Measurements from ENCODE around the gene ZNF668. TPM values are rescaled to one million over a fixed set of nuclear protein-coding genes. Genes with fewer than 3 reads are reported as not detected.
A peak's percentile ranks its signal among the peaks of the same experiment; 100 is the strongest.

ZNF668 gene
- total and polyA plus RNA-seq, 2 experiments from 2014 or later: 6.2 to 13.1 TPM

DNA sequence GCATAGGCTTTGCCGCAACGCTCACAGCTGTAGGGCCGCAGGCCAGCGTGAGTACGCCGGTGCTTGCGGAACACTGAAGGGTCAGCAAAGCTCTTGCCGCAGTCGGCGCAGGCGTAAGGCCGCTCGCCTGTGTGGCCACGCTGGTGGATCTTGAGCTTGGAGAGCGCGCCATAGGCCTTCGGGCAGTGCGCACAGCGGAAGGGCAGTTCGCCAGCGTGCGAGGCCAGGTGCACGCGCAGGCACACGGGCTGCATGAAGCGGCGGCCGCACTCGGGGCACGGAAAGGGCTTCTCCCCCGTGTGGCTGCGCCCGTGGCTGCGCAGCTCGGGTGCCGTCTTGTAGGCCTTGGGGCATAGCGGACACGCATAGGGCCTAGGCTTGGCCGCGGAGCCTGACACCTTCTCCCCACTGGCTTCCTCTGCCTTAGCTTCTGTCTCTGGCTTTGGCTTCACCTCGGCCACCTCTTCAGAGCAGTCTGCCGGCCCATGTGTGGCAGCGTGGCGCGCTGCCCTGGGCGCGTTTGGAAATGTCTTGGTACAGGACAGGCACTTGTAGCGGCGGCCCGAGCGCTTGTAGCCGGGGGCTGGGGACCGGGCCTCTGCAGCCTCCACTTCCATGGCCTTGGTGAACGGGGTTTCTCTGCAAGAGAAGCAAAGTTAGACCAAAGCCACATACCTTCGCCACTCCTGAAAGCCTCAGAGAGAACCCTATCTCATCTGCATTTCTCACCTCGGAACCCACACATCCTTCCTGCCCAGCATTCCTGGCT, 10.0 kb downstream of the ZNF668 start (continued):
- TF ChIP-seq, protein P1, sequence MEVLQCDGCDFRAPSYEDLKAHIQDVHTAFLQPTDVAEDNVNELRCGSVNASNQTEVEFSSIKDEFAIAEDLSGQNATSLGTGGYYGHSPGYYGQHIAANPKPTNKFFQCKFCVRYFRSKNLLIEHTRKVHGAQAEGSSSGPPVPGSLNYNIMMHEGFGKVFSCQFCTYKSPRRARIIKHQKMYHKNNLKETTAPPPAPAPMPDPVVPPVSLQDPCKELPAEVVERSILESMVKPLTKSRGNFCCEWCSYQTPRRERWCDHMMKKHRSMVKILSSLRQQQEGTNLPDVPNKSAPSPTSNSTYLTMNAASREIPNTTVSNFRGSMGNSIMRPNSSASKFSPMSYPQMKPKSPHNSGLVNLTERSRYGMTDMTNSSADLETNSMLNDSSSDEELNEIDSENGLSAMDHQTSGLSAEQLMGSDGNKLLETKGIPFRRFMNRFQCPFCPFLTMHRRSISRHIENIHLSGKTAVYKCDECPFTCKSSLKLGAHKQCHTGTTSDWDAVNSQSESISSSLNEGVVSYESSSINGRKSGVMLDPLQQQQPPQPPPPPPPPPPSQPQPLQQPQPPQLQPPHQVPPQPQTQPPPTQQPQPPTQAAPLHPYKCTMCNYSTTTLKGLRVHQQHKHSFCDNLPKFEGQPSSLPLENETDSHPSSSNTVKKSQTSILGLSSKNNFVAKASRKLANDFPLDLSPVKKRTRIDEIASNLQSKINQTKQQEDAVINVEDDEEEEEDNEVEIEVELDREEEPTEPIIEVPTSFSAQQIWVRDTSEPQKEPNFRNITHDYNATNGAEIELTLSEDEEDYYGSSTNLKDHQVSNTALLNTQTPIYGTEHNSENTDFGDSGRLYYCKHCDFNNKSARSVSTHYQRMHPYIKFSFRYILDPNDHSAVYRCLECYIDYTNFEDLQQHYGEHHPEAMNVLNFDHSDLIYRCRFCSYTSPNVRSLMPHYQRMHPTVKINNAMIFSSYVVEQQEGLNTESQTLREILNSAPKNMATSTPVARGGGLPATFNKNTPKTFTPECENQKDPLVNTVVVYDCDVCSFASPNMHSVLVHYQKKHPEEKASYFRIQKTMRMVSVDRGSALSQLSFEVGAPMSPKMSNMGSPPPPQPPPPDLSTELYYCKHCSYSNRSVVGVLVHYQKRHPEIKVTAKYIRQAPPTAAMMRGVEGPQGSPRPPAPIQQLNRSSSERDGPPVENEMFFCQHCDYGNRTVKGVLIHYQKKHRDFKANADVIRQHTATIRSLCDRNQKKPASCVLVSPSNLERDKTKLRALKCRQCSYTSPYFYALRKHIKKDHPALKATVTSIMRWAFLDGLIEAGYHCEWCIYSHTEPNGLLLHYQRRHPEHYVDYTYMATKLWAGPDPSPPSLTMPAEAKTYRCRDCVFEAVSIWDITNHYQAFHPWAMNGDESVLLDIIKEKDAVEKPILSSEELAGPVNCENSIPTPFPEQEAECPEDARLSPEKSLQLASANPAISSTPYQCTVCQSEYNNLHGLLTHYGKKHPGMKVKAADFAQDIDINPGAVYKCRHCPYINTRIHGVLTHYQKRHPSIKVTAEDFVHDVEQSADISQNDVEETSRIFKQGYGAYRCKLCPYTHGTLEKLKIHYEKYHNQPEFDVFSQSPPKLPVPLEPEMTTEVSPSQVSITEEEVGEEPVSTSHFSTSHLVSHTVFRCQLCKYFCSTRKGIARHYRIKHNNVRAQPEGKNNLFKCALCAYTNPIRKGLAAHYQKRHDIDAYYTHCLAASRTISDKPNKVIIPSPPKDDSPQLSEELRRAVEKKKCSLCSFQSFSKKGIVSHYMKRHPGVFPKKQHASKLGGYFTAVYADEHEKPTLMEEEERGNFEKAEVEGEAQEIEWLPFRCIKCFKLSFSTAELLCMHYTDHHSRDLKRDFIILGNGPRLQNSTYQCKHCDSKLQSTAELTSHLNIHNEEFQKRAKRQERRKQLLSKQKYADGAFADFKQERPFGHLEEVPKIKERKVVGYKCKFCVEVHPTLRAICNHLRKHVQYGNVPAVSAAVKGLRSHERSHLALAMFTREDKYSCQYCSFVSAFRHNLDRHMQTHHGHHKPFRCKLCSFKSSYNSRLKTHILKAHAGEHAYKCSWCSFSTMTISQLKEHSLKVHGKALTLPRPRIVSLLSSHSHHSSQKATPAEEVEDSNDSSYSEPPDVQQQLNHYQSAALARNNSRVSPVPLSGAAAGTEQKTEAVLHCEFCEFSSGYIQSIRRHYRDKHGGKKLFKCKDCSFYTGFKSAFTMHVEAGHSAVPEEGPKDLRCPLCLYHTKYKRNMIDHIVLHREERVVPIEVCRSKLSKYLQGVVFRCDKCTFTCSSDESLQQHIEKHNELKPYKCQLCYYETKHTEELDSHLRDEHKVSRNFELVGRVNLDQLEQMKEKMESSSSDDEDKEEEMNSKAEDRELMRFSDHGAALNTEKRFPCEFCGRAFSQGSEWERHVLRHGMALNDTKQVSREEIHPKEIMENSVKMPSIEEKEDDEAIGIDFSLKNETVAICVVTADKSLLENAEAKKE (CRISPR knock-in tag; IDR thresholded peaks at IDR 0.05): no peak
- no peak for TF ChIP-seq ZNF331 (CRISPR knock-in tag; IDR thresholded peaks at IDR 0.05; ENCODE audit: low read depth)
- no peak for TF ChIP-seq JUNB (IDR thresholded peaks at IDR 0.05; ENCODE audit: unreplicated experiment)
- TF ChIP-seq ZNF114 (CRISPR knock-in tag; IDR thresholded peaks at IDR 0.05): no peak
- TF ChIP-seq NANOG (IDR thresholded peaks at IDR 0.05; ENCODE audit: borderline replicate concordance): no peak
- no peak for TF ChIP-seq EZH2phosphoT487 (IDR thresholded peaks at IDR 0.05; ENCODE audit: unreplicated experiment)
- TF ChIP-seq, protein P2, sequence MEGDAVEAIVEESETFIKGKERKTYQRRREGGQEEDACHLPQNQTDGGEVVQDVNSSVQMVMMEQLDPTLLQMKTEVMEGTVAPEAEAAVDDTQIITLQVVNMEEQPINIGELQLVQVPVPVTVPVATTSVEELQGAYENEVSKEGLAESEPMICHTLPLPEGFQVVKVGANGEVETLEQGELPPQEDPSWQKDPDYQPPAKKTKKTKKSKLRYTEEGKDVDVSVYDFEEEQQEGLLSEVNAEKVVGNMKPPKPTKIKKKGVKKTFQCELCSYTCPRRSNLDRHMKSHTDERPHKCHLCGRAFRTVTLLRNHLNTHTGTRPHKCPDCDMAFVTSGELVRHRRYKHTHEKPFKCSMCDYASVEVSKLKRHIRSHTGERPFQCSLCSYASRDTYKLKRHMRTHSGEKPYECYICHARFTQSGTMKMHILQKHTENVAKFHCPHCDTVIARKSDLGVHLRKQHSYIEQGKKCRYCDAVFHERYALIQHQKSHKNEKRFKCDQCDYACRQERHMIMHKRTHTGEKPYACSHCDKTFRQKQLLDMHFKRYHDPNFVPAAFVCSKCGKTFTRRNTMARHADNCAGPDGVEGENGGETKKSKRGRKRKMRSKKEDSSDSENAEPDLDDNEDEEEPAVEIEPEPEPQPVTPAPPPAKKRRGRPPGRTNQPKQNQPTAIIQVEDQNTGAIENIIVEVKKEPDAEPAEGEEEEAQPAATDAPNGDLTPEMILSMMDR (conservative IDR thresholded peaks at IDR 0.05; ENCODE audit: low read depth in 2 of 2): no peak

DNA sequence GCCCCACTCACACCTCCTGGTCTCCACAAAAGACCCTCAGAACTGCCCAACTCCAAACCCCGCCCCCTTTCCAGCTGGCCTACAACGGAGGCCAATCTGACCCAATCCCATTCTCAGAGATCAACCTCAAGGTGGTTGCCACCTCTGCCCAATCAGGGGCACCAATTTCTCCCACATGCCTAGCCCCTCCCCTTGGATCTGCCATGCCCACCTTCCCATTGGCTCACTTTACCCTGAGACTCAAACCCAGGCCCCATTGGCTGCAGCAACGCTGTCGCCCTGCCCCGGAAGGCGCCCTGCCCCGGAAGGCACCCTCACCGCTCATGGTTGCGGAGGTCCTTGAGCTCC, 10.6 kb downstream of the ZNF668 start:
- Histone ChIP-seq H4K20me1 (replicated peaks; ENCODE audit: insufficient read depth) (peaks cover 7% of the 10 kb centered on the region), H3K27ac (ENCODE audit: low read depth) (no peak overlapping the region), H3K36me3 (ENCODE audit: insufficient read depth) (no peaks in the 10 kb centered on the region), H3F3A (replicated peaks; ENCODE audit: low read depth) (no peaks in the 10 kb centered on the region), H3K79me2 (replicated peaks; ENCODE audit: insufficient read depth) (peaks cover 21% of the 10 kb centered on the region), H2AFZ (no peak overlapping the region), H3K4me3 (no peak overlapping the region), H3K4me1 (ENCODE audit: insufficient read depth) (no peaks in the 10 kb centered on the region), H3K9me2 (ENCODE audit: insufficient read depth) (no peaks in the 10 kb centered on the region), H3K27me3 (ENCODE audit: insufficient read depth) (no peaks in the 10 kb centered on the region), H3K4me2 (no peak overlapping the region)
- no peaks in the 10 kb centered on the region for H3K9me3 Mint-ChIP-seq
- no peaks in the 10 kb centered on the region; the same call in 2 of the 3 replicates for H3K4me1 Mint-ChIP-seq
- DNase-seq (ENCODE audit: low spot score) (peak; percentile 60), ATAC-seq (peak; percentile 72)
- peak overlapping the region; percentile 72; the same call in 1 of the 2 replicates for H3K27ac Mint-ChIP-seq
- H3K4me3 Mint-ChIP-seq: no peak overlapping the region
- no peaks in the 10 kb centered on the region for H3K27me3 Mint-ChIP-seq (ENCODE audit: insufficient read depth, low read depth, poor library complexity)
- H3K36me3 Mint-ChIP-seq (ENCODE audit: low read depth): peaks cover 30% of the 10 kb centered on the region
- TF ChIP-seq, protein P1 (CRISPR knock-in tag; IDR thresholded peaks at IDR 0.05): no peak
- no peak for TF ChIP-seq ZNF331 (CRISPR knock-in tag; IDR thresholded peaks at IDR 0.05; ENCODE audit: low read depth)
- TF ChIP-seq JUNB (IDR thresholded peaks at IDR 0.05; ENCODE audit: unreplicated experiment): no peak
